ENCODE results near the gene SLC35F2.
"Not testable (repeated sequence)": the region's sequence is repeated elsewhere in the genome, so short reads cannot be mapped to it uniquely, and the experiment has no call there.

SLC35F2 gene, protein sequence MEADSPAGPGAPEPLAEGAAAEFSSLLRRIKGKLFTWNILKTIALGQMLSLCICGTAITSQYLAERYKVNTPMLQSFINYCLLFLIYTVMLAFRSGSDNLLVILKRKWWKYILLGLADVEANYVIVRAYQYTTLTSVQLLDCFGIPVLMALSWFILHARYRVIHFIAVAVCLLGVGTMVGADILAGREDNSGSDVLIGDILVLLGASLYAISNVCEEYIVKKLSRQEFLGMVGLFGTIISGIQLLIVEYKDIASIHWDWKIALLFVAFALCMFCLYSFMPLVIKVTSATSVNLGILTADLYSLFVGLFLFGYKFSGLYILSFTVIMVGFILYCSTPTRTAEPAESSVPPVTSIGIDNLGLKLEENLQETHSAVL

DNA sequence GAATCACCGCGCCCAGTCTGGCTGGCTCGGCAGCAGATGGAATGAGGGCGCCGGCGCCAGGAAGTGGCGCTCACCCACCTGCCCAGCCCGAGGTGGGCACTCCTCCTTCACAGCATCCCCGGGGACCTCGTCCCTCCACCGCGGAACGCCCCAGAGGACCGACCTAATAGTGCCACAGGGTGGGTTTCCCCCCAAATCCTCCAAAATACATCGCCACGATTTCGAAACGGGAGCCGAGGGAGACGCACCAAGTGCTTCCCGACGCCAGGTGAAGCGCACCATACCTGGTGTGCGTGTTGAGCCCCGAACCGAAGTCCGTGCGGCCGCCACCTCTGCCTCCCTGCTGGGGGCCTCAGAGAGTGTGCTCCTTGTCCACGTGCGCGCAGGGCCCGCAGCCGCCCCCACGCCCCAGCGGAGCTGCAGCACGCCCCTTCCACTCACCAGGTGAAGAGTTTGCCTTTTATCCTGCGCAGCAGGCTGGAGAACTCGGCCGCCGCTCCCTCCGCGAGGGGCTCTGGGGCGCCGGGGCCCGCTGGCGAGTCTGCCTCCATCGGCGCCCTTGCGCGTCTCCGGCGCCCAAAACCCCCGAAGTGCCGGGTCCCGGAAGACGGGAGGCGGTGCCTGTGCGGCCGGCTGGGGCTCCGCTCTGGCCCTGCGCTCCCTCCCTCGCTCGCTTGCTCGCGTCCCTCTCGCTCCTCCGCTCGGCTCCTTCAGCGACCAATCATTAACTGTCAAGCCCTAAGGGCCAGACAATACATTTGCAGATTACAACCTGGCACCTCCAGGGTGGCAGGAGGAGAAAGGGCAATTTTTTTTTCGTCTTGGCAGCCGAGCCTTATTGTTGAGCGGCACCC lies at the start of gene SLC35F2:
Gene SLC35F2 (minus strand): TSS at position 571 of the 854 bp plus-strand sequence. CDS start 20 bp downstream, at position 551.
- peak; percentile 66 for DNase-seq

DNA sequence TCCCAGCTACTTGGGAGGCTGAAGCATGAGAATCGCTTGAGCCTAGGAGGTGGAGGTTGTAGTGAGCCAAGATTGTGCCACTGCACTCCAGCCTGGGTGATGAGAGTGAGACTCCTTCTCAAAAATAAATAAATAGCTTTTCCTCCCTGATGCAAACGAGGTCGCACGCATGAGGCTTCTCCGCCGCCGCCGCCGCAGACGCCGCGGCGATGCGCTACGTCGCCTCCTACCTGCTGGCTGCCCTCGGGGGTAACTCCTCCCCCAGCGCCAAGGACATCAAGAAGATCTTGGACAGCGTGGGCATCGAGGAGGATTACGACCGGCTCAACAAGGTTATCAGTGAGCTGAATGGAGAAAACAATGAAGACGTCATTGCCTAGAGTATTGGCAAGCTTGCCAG lies 49.6 kb upstream of the SLC35F2 start:
- no peak for DNase-seq

DNA sequence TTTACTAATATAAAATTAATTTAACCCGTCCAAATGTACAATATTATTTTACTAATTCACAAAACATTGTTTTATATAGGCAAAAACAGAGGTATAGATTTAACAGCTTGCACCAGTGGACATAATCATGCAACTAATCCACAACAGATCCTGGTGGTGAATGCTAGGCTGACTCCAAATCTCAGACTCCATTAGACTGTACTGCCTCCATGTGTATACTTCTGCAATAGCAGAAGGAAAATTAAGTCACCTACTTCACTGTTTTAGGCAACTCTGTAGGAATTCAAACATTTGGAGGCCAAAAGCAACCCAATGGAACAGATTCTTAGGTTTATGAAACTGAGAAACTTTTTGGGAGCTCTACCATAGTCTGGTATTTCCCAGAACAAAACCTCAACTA lies 39.7 kb upstream of the SLC35F2 start:
- DNase-seq = no peak

DNA sequence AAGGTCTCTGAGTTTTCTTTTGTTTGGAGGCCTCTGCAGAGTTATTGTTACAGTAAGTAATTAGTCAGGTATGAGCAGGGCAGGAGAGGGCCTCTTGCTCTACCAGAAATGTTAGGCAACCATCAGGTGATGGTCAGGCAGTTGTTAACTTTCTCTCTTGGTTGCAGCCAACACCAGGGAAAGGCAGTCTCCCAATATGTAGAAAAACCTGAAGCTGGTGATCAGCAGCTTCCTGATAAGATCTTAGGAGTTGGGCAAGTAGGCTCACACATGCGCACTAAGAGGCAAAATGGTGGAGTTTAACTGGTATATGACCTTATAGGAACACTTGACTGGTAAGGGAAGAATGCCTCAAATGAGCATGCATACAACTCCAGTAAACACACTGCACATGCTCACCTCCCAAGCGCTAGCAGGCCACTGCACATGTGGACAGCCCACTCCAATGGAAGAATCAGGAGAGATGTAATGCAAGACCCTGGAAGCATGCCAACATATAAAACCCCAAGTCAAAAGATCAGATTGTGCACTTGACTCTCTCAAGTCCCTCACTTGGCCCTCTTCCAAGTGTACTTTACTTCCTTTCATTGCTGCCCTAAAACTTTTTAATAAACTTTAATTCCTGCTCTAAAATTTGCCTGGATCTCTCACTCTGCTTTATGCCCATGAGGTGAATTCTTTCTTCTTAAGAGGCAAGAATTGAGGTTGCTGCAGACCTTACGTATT lies 23.7 kb upstream of the SLC35F2 start:
- no peak for DNase-seq

DNA sequence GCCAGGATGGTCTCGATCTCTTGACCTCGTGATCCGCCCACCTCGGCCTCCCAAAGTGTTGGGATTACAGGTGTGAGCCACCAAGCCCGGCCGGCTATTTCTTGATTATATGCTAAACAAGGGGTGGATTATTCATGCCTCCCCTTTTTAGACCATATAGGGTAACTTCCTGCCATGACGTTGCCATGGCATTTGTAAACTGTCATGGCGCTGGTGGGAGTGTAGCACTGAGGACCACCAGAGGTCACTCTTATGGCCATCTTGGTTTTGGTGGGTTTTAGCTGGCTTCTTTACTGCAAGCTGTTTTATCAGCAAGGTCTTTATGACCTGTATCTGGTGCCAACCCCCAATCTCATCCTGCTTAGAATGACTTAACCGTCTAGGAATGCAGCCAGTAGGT lies 22.9 kb upstream of the SLC35F2 start:
- DNase-seq = not testable (repeated sequence)

DNA sequence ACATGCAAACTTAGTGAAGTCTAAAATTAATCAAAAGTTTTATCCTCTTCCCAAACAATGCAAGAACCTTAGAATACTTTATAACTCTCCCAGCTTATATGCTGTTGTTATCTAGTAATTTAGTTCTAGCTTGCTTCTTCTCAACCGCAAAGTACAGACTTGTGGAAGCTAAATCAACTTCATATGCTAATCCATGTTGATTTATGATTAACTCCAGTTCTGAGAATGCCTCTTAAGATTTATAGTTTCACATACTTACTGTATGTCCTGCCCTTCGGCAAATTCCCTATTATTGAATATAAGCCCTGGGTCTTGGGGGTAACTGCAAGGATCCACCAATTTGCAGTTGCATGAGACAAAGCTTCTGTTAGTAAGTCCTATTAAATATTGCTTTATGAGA lies 17.6 kb upstream of the SLC35F2 start:
- DNase-seq = no peak

DNA sequence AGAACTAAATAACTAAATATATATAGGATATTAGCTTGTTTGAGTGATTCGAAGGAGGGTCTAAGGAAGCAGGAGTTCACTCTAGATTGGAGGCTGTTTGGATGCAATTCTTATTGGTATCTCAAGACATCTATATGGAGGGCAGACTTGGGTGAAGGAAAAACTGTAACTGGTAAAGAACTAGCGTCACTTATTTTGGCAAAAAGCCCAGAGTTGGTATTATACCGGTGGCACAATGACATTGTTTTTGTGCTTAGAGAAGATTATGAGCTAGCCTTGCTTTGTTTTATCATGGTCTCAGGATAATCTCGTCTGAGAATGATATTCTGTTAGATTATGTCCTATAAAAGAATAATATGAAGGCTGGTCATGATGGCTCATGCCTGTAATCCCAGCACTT lies 6.0 kb upstream of the SLC35F2 start:
- no peak for DNase-seq

DNA sequence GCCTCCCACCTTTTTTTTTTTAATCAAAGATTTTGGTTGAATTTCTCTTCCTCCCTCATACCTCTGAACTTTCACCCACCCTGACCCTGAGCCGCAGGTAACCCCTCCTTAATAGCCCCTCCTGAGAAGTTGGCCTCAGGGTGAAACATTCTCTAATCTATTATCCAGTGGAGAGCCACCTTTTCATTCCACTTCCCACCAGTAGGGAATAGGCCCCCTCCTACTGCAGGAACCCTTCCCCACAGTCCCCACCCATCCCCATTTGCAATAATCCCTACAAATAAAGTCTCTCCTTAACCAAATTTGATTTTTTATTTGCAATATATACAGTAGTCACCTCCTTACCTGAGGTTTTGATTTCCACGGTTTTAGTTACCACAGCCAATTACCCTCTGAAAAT lies 2.1 kb upstream of the SLC35F2 start:
- DNase-seq = no peak

DNA sequence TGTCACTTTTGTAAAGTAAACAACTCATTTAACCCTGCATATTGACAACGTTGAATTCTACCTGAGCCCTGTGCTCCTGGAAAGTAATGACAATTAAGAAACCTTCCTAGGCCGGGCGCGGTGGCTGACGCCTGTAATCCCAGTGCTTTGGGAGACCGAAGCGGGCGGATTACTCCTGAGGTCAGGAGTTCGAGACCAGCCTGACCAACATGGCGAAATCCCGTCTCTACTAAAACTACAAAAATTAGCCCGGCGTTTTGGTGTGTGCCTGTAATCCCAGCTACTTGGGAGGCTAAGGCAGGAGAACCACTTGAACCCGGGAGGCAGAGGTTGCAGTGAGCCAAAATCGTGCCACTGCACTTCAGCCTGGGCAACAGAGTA lies 1.6 kb upstream of the SLC35F2 start:
- not testable (repeated sequence) for DNase-seq

DNA sequence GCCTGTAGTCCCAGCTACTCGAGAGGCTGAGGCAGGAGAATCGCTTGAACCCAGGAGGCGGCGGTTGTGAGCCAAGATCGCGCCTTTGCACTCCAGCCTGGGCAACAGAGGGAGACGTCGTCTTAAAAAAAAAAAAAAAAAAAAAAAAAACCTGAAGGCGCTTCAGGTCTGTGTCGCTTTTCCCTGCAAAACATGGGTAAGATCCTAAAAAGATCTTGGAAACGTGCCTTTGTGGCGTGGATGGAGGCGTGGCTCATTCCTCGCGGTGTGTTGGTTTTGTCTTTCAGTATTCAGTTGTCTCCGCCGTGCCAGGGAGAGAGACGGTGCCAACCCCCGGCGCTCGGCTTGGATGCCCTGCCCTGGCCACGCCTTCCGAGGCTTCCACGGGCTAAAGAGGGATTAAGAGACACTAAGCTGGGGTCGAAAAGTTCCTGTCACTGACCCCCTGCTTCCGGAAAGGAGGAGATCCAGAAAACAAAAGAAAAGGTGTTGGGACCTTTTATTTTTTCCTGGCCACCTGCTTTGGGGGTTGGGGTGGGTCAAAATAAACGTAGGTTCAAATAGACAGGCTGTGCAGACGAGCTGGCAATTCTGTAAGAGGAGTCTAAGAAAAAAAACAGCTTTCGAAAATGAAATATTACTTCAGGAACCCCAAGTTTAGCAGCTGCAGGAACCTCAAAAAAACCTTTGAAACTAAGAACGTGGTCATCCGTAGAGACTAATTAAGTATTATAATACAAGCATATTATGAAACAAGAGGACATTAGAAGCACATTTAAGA lies 1.1 kb upstream of the SLC35F2 start:
- peak; percentile 62 for DNase-seq

DNA sequence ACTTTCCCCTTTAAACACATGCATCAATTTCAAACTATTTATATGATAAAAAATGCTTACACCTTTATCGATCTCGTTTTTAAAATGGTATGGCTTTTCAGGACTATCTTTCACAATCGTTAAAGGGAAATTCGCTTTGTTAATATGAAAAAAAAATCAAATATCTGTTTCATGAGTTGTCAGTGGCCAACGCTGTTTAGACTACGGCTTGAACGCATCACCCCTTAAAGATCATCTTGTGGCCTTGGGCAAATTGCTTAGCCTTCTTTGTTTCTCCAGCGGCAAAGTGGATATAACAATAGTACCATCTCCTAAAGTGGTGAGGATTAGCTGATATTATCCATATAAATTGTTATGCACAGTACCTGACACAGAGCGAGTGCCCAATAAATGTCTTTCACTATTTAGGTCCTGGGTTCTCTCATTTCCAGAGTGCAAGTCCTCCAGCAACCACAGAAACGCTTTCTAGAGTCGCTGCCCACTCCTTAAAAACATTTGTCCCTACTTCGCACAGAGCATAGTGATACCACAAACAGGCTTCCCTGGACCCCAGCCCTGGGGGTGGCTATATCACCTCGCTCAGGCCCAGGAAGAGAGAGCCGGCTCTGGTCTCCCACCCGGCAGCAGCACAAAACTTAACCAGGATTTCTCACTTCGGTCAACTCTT lies 904 bp downstream of the SLC35F2 start:
- no peak for DNase-seq

DNA sequence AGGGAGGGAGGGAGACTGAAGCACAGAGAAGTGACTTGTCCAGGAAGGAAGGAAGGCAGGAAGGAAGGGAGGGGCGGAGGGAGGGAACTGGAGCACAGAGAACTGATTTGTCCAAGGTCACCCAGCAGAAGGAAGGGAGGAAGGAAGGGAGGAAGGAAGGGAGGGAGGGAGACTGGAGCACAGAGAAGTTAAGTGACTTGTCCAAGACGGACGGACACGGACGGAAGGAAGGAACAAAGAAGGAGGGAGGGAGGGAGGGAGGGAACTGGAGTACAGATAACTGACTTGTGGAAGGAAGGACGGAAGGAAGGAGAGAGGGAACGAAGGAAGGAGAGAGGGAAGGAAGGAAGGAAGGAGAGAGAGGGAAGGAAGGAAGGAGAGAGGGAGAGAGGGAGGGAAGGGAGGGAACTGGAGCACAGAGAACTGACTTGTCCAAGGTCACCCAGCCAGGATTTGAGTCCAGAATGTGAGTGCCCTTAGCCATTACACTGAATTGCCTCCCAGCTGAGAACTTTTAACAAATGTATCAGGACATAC lies 1.5 kb downstream of the SLC35F2 start:
- no peak for DNase-seq

DNA sequence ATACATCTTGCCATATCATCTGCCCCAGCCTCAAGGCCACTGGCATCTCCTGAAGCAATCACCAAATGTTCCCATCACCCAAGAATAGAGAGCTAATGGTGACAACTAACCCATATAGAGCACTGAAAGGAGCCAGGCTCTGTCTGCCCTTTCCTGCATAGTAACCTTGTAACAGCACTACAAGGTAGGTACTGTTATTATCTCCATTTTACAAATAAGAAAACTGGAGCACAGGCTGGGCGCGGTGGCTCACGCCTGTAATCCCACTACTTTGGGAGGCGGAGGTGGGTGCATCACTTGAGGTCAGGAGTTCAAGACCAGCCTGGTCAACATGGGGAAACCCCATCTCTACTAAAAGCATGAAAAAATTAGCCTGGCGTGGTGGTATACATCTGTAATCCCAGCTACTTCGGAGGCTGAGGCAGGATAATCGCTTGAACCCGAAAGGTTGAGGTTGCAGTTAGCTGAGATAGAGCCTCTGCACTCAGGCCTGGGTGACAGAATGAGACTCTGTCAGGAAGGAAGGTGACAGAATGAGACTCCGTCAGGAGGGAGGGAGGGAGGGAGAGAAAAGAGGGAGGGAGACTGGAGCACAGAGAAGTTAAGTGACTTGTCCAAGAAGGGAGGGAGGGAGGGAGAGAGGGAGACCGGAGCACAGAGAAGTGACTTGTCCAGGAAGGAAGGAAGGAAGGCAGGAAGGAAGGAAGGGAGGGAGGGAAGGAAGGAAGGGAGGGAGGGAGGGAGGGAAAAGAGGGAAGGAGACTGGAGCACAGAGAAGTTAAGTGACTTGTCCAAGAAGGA lies 2.2 kb downstream of the SLC35F2 start:
- no peak for DNase-seq

DNA sequence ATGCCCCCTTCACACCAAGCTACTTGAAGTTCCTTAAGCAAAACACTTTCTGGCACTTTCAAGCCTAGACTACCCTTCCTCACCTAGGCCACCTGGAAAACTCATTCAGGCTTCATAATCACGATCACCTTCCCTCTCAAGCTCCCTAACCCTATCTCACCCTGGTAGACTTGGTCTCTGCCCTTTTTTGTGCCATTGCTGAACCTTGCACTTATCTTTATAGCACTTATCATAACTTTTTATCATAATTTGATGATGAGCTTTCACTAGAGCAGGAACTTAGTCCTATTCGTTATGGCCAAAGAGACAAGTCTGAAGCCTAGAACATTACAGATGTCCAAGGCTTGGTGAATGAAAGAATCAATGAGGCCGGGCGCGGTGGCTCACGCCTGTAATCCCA lies 5.5 kb downstream of the SLC35F2 start:
- no peak for DNase-seq

DNA sequence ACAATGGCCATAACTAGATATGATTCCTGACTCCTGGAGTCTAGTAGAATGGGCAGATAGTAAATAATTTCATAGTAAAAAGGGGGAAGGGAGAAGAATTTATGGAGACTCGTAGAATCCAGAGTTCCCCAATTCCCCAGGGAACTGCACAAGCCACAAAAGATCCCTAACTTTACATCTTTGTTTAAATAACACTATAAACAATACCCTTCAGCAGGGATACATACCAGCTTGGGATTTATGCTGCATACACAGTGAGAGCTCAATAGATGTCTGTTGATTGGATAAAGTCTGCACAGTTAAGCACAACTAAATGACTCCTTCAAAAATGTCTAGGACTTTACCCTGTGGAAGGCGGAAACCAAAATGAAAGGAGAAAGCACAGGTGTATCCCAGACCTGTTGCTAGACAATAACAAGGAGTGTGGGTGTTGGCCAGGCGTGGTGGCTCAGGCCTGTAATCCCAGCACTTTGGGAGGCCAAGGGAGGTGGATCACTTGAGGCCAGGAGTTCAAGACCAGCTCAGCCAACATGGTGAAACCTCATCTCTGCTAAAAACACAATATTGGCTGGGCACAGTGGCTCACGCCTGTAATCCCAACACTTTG lies 6.8 kb downstream of the SLC35F2 start:
- DNase-seq = no peak

DNA sequence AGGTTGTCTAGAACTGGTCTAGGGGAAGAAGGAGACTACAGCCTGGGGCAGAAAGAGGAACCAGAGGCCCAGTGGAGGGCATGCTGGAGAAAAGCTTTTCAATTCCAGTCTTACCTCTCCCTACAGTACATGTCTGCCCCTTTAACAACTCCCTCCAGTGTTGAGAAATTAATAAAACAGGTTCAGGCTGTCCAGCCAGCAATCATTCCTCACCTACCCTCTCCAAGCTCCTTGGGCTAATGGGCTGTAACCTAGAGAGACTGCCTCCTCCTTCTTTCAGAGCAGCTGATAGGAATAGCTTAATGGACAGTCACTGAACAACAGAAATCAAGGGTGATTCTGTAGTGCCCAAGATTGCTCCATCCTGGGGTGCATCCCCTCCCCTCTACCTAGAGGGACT lies 8.8 kb downstream of the SLC35F2 start:
- no peak for DNase-seq

DNA sequence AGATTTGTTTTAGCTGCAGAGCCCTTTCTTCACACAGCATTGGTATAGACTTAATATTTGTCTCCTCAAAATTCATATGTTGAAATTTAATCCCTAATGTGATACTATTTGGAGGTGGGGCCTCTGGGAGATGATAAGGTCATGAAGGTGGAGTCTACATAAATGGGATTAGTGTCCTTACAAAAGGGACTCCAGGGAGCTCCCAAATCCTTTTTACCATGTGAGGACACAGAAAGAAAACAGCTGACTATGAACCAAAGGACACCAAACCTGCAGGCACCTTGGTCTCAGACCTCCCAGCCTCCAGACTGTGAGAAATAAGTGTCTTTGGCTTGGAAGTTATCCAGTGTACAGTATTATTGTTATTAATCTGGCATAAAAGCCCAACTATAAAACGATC lies 10.2 kb downstream of the SLC35F2 start:
- no peak for DNase-seq

DNA sequence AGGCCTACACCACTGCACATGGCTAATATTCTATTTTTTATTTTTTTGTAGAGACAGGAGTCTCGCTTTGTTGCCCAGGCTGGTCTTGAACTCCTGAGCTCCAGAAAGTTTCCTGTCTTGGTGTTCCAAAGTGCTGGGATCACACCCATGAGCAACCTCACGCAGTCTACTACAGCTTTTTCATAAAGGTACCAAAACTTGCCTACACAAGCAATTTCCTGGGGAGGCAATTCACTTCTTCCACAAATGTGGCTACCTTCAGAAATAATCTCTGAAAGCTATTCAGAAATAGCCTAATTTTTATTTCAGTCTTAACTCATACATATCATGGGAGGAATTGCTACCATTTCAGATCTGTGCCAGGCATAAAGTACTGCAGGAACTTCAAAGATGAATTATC lies 11.4 kb downstream of the SLC35F2 start:
- no peak for DNase-seq

DNA sequence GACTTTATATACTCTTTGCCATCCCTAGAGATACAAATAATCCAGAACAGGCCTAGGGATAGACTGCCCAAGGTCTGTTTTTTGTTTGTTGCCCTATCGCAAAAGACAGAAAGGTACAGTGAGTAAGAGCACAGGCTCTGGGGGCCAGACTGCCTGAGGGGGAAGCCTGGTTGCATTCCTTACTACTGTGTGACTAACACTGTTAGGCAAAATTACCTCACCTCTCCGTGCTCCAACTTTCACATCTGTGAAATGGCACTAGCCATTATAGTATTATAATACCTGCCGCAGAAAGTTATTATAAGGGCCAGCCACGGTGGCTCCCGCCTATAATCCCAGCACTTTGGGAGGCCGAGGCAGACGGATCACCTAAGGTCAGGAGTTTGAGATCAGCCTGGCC lies 14.5 kb downstream of the SLC35F2 start:
- no peak for DNase-seq

DNA sequence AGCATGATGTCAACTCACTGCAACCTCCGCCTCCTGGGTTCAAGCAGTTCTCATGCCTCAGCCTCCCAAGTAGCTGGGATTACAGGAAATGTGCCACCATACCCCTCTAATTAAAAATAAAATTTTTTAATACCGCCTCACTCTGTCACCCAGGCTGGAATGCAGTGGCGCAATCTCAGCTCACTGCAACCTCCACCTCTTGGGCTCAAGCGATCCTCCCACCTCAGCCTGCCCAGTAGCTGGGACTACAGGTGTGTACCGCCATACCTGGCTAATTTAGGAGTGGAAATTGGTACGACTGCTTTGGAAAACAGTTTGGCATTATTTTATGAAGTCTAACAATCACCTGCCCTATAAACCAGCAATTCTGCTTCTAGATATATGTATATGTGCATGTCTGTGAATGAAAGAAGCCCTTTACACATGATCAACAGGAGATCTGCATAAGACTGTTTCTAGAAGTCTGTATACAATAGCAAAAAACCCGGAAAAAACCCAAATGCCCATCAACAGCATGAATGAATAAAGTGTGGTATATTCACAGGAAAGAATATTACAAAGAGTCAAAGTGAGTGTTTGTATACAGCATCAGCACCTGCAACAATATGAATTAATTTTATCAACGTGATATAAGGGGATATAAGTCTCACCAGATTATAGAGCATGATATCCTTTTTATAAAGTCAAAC lies 16.0 kb downstream of the SLC35F2 start:
- no peak for DNase-seq
